Smooth muscle cell (in vitro differentiated cells): ENCODE data around the gene HOXA9. TPM values are rescaled to one million over a fixed set of nuclear protein-coding genes. Genes with fewer than 3 reads are reported as not detected.

Experiments
- DNase-seq: peaks from one replicate; lab custom pipeline; 2025; ENCODE audit not compliant: unreplicated experiment; lab: John Stamatoyannopoulos, UW
- H2AFZ ChIP-seq: fragments of 200-600 bp; sonication (generic); 2 replicates; pipeline ENCODE4 v1.6.0; 2016; ENCODE audit warnings: antibody characterized with exemption, low read depth, mild to moderate bottlenecking
- H3F3A ChIP-seq: fragments of 200-600 bp; sonication (generic); 2 replicates; pipeline ENCODE4 v1.6.0; 2017; ENCODE audit warnings: antibody characterized with exemption, low read depth
- H3K27ac ChIP-seq: fragments of 200-600 bp; sonication (generic); 2 replicates; pipeline ENCODE4 v1.5.1; 2016; ENCODE audit warnings: low read depth, mild to moderate bottlenecking
- H3K27me3 ChIP-seq: fragments of 200-600 bp; sonication (generic); 2 replicates; pipeline ENCODE4 v1.6.1; 2016; ENCODE audit warnings: low read depth, mild to moderate bottlenecking
- H3K36me3 ChIP-seq: fragments of 200-600 bp; sonication (generic); 2 replicates; pipeline ENCODE4 v1.5.1; 2016; ENCODE audit warnings: low read depth
- H3K4me1 ChIP-seq: fragments of 200-600 bp; sonication (generic); 2 replicates; pipeline ENCODE4 v1.5.1; 2016; ENCODE audit warnings: low read depth
- H3K4me2 ChIP-seq: fragments of 200-600 bp; sonication (generic); 2 replicates; pipeline ENCODE4 v1.6.0; 2016; ENCODE audit warnings: mild to moderate bottlenecking
- H3K4me3 ChIP-seq: fragments of 200-600 bp; sonication (generic); 2 replicates; pipeline ENCODE4 v1.5.1; 2016; ENCODE audit warnings: mild to moderate bottlenecking
- H3K79me2 ChIP-seq: fragments of 200-600 bp; sonication (generic); 2 replicates; pipeline ENCODE4 v1.6.0; 2016; ENCODE audit warnings: low read depth, mild to moderate bottlenecking
- H3K9ac ChIP-seq: fragments of 200-600 bp; sonication (generic); 2 replicates; pipeline ENCODE4 v1.6.0; 2016; ENCODE audit warnings: low read depth
- H3K9me3 ChIP-seq: fragments of 200-600 bp; sonication (generic); replicated peaks from 2 replicates; pipeline ENCODE4 v1.5.1; 2016; ENCODE audit warnings: low read depth
- H4K20me1 ChIP-seq: fragments of 200-600 bp; sonication (generic); 2 replicates; pipeline ENCODE4 v1.6.0; 2016; ENCODE audit warnings: low read depth
- CTCF ChIP-seq: fragments of 200-600 bp; sonication (generic); IDR thresholded peaks from 2 replicates; pipeline ENCODE4 v1.5.1; 2017; ENCODE audit warnings: borderline replicate concordance, mild to moderate bottlenecking, antibody characterized with exemption; ENCODE audit not compliant: insufficient read depth, poor library complexity, severe bottlenecking
- WGBS: methylation state at CpG from one replicate; pipeline ENCODE4 v1.1.7; 2016; ENCODE audit warnings: low lambda C conversion rate; 5-methylcytosine and 5-hydroxymethylcytosine counted together
- polyA plus RNA-seq: library from polyadenylated mRNA; unstranded; fragments of >200 nt; fragmentation: Nextera tagmentation; extraction: Ambion mirVana; gene quantifications from 2 replicates; pipeline ENCODE4 v1.2.1, GENCODE V29; 2016
- total RNA-seq: library from RNA; depleted of rRNA; stranded (reverse); fragments of >200 nt; gene quantifications from 2 replicates; pipeline ENCODE4 v1.2.3, GENCODE V29; 2014

The HOXA9 gene
- total and polyA plus RNA-seq, 2 experiments from 2014 or later = 12.6 to 35.8 TPM

- Histone ChIP-seq H3K4me3 (peak overlapping the region; percentile 43), H3K79me2 (no peaks in the 10 kb centered on the region), H3K9me3 (no peaks in the 10 kb centered on the region), H3K36me3 (no peaks in the 10 kb centered on the region), H3K27me3 (peaks cover 99% of the 10 kb centered on the region), H3K9ac (no peak overlapping the region), H3K4me1 (no peaks in the 10 kb centered on the region), H2AFZ (peak overlapping the region; percentile 72), H3K4me2 (peak overlapping the region; percentile 82), H3K27ac (no peak overlapping the region), H4K20me1 (no peaks in the 10 kb centered on the region), H3F3A (no peaks in the 10 kb centered on the region)
- 15% methylated on average over 27 of the region's 27 CpGs for WGBS
- no peak for DNase-seq
- no peak for TF ChIP-seq CTCF
These were observed 13.9 kb downstream of the HOXA9 start for GRCh38 chr7:27151341-27151930.

- peak overlapping the region; percentile 43 for H3K4me3 ChIP-seq
- H3F3A ChIP-seq = no peaks in the 10 kb centered on the region
- no peak overlapping the region for H3K9ac ChIP-seq
- H3K27ac ChIP-seq = no peak overlapping the region
- H3K27me3 ChIP-seq = peaks cover 99% of the 10 kb centered on the region
- H3K4me1 ChIP-seq = no peaks in the 10 kb centered on the region
- TF ChIP-seq CTCF = peak; percentile 73
- WGBS = 3% methylated on average over 58 of the region's 58 CpGs
- no peaks in the 10 kb centered on the region for H4K20me1 ChIP-seq
- H3K79me2 ChIP-seq = no peaks in the 10 kb centered on the region
- peak overlapping the region; percentile 82 for H3K4me2 ChIP-seq
- no peaks in the 10 kb centered on the region for H3K36me3 ChIP-seq
- no peak for DNase-seq
- H2AFZ ChIP-seq = peak overlapping the region; percentile 72
- H3K9me3 ChIP-seq = no peaks in the 10 kb centered on the region
These were observed 14.6 kb downstream of the HOXA9 start for GRCh38 chr7:27150568-27151340.

GRCh38 chr7:27149842-27150567, 15.3 kb downstream of the HOXA9 start:
- Histone ChIP-seq H3K79me2 (no peaks in the 10 kb centered on the region), H3K4me2 (peak overlapping the region; percentile 82), H3F3A (no peaks in the 10 kb centered on the region), H3K9me3 (no peaks in the 10 kb centered on the region), H4K20me1 (no peaks in the 10 kb centered on the region), H3K27ac (no peak overlapping the region), H3K4me1 (no peaks in the 10 kb centered on the region), H3K36me3 (no peaks in the 10 kb centered on the region), H3K9ac (no peak overlapping the region), H2AFZ (no peak overlapping the region), H3K27me3 (peaks cover 99% of the 10 kb centered on the region), H3K4me3 (peak overlapping the region; percentile 43)
- WGBS = 67% methylated on average over 13 of the region's 13 CpGs
- no peak for TF ChIP-seq CTCF
- no peak for DNase-seq
